Body of pancreas (tissue), 4 donors: ENCODE measurements around the gene NSL1. TPM values are rescaled to one million over a fixed set of nuclear protein-coding genes. Genes with fewer than 3 reads are reported as not detected.
"Not testable (repeated sequence)": the region's sequence is repeated elsewhere in the genome, so short reads cannot be mapped to it uniquely, and the experiment has no call there.

Experiments
- ATAC-seq: fragments of 150-250 bp; one replicate; pipeline ENCODE4 v1.9.1; 2016
- DNase-seq, 4 donors: peaks; one replicate each; pipeline ENCODE4 v3.0.0-alpha.2; 2019
- H3K27ac ChIP-seq, 4 donors: fragments of 200-600 bp; sonication (generic); 1 replicate in 3 of 4; 2 replicates in 1 of 4; pipeline versions ENCODE4 v1.5.1 to v1.6.1; 2016 to 2019; ENCODE audit warnings: mild to moderate bottlenecking in 1 of 4, mixed read lengths in 1 of 4, moderate library complexity in 1 of 4
- H3K27me3 ChIP-seq, 2 donors: fragments of 200-600 bp; sonication (generic); one replicate each; pipeline ENCODE4 v1.6.0; 2016; ENCODE audit warnings: mild to moderate bottlenecking in 1 of 2
- H3K36me3 ChIP-seq, 2 donors: fragments of 200-600 bp; sonication (generic); replicated peaks in 1 of 2; 2 replicates each; pipeline ENCODE4 v1.5.1; 2016; ENCODE audit warnings: low read depth in 2 of 2; ENCODE audit not compliant: insufficient read depth in 1 of 2
- H3K4me1 ChIP-seq: fragments of 200-600 bp; sonication (generic); one replicate; pipeline ENCODE4 v1.6.0; 2016
- H3K4me3 ChIP-seq, 2 donors: fragments of 200-600 bp; sonication (generic); 1 replicate in 1 of 2; 2 replicates in 1 of 2; pipeline ENCODE4 v1.5.1; 2016 to 2019
- H3K9me3 ChIP-seq, 3 donors: fragments of 200-600 bp; sonication (generic); 1 replicate in 2 of 3; 2 replicates in 1 of 3; pipeline ENCODE4 v1.5.1; 2016
- POLR2A ChIP-seq, 3 donors: fragments of 450-650 bp; IDR thresholded peaks; one replicate each; pipeline ENCODE4 v1.6.1; 2016; ENCODE audit warnings: antibody characterized with exemption in 3 of 3, mild to moderate bottlenecking in 2 of 3
- WGBS, 2 donors: methylation state at CpG; one replicate each; pipeline ENCODE4 v1.1.5; 2017; 5-methylcytosine and 5-hydroxymethylcytosine counted together
- intact Hi-C: fragments of 100-400 bp; cut with DNase I; formaldehyde crosslinking; loops from one replicate; pipeline ENCODE4 v1.15.1; 2023
- total RNA-seq, 2 donors: library from RNA; depleted of rRNA; stranded (reverse); fragments of >200 nt; gene quantifications; one replicate each; pipeline ENCODE4 v1.1.0, GENCODE V29; 2016
- TF ChIP-seq, protein P1 (sequence below), 7 experiments: fragments of 450-650 bp in 4 of 7; fragments of 200-600 bp in 3 of 7; sonication (generic) in 3 of 7; IDR thresholded peaks; one replicate each; pipeline ENCODE4 v1.5.1; 2016 to 2019; ENCODE audit warnings: antibody characterized with exemption in 7 of 7

Gene NSL1, protein sequence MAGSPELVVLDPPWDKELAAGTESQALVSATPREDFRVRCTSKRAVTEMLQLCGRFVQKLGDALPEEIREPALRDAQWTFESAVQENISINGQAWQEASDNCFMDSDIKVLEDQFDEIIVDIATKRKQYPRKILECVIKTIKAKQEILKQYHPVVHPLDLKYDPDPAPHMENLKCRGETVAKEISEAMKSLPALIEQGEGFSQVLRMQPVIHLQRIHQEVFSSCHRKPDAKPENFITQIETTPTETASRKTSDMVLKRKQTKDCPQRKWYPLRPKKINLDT
- 10 to 100 TPM; 13.8 to 35.8 TPM for total RNA-seq

DNA sequence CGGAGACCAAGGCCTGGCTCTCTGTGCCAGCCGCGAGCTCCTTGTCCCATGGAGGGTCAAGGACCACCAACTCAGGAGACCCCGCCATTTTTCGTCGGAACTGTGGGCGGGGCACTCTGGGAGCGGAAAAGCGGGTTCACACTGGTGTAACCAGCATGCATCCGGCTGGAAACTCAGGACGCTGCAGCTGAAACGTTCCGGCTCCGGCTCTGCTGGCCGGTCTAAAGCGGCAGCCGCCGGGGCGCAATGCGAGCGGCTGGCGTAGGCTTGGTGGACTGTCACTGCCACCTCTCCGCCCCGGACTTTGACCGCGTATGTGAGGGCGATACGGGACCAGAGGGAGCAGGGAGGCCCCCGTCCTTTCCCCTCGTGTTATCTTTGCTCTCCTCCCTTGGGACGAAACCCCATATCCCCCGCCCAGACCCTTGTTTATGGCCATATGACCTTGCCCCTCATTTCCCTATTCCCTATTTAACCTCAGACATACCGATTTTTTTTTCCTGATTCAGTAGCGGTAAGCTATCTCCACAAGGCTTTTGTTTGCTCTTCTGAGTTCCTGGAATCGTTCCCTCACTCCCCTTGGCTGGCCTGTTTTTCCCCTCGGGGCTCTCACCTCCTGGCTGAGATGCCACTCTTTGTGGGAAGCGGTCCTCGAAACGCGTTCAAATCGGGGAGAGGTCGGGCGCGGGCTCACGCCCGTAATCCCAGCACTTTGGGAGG, at the start of gene NSL1, which contains the start of gene TATDN3:
Gene NSL1, minus strand, starts transcription at position 102 of the 720 bp plus-strand sequence. Its CDS starts 14 bp downstream, at position 88.
Gene TATDN3, plus strand, starts transcription at position 219 of the 720 bp plus-strand sequence. Its CDS starts 28 bp downstream, at position 247.
- Histone ChIP-seq H3K36me3 (peaks cover 0 to 2% of the 10 kb centered on the region in 2 donors), H3K9me3 (no peaks in the 10 kb centered on the region), H3K4me1 (peaks cover 14% of the 10 kb centered on the region), H3K27me3 (no peaks in the 10 kb centered on the region), H3K27ac (peak within 1 kb of the TSS; percentile 72 to 90 (median 87)), H3K4me3 (peak within 1 kb of the TSS; percentile 30 to 83)
- DNase-seq (peak; percentile 89 to 90 (median 90)), ATAC-seq (peak; percentile 96)
- 0% methylated on average over 24 to 46 of the region's 46 CpGs for WGBS, 2 donors
- intact Hi-C loops: no loop called here
- TF ChIP-seq POLR2A (IDR thresholded peaks at IDR 0.05): peak; percentile 69 to 94 (median 91)
- TF ChIP-seq, protein P1, sequence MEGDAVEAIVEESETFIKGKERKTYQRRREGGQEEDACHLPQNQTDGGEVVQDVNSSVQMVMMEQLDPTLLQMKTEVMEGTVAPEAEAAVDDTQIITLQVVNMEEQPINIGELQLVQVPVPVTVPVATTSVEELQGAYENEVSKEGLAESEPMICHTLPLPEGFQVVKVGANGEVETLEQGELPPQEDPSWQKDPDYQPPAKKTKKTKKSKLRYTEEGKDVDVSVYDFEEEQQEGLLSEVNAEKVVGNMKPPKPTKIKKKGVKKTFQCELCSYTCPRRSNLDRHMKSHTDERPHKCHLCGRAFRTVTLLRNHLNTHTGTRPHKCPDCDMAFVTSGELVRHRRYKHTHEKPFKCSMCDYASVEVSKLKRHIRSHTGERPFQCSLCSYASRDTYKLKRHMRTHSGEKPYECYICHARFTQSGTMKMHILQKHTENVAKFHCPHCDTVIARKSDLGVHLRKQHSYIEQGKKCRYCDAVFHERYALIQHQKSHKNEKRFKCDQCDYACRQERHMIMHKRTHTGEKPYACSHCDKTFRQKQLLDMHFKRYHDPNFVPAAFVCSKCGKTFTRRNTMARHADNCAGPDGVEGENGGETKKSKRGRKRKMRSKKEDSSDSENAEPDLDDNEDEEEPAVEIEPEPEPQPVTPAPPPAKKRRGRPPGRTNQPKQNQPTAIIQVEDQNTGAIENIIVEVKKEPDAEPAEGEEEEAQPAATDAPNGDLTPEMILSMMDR (IDR thresholded peaks at IDR 0.05): peak in 3 of 7 experiments; percentile 18 to 23 (median 22)

DNA sequence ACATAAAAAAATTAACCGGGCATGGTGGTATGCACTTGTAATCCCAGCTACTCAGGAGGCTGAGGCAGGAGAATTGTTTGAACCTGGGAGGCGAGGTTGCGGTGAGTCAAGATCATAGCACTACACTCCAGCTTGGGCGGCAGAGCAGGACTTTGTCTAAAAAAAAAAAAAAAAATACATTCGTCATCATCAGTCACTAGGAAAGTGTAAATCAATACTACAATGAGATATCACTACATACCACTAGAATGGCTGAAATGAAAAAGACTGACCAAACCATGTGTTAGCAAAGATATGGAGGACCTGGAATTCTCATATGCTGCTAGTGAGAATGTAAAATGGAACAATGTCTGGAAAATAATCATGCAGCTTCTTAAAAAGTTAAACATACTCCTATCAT, 46.6 kb upstream of the NSL1 start:
- 59 to 79% methylated on average over 5 of the region's 5 CpGs for WGBS, 2 donors
- no peak overlapping the region for H3K4me3 ChIP-seq
- intact Hi-C loops: no loop called here
- no peak overlapping the region for H3K27ac ChIP-seq
- ATAC-seq (no peak), DNase-seq (no peak)
- no peaks in the 10 kb centered on the region for H3K9me3 ChIP-seq
- peaks cover 17% of the 10 kb centered on the region for H3K4me1 ChIP-seq
- TF ChIP-seq, protein P1 (IDR thresholded peaks at IDR 0.05): no peak
- TF ChIP-seq POLR2A (IDR thresholded peaks at IDR 0.05): no peak
- H3K36me3 ChIP-seq: no peaks in the 10 kb centered on the region
- H3K27me3 ChIP-seq: no peaks in the 10 kb centered on the region

DNA sequence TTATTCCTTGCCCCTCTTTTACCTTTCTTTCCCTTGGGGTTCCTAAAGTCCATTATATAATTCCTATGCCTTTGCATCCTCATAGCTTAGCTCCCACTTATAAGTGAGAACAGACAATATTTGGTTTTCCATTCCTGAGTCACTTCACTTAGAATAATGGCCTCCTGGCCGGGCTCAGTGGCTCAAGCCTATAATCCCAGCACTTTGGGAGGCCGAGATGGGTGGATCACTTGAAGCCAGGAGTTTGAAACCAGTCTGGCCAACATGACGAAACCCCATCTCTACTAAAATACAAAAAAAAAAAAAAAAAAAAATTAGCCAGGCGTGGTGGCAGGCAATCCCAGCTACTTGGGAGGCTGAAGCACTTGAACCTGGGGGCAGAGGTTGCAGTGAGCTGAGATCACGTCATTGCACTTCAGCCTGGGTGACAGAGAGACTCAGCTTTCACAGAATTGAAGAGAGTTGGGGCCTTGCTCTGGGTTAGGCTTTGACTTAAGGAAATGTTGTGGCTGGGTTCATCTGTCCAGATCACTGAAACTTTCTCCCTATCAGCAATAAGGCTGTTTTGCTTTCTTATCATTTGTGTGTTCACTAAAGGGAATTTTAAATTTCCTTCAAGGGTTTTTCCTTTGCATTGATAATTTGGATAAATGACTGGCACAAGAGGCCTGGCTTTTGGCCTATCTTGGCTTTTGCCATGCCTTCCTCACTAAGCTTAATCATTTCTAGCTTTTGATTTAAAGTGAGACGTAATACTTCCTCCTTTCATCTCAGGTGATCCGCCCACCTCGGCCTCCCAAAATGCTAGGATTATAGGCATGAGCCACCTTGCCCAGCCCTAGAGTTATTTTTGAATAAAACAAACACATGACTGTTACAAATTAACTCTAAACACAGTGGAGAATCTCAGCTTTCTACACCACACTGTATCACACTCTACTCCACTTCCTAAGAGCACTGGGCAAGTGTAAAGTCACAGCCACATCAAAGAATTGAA, 41.9 kb upstream of the NSL1 start:
- ATAC-seq: peak; percentile 87
- H3K9me3 ChIP-seq, H3K4me3 ChIP-seq, intact Hi-C loops, H3K36me3 ChIP-seq, H3K27me3 ChIP-seq: not testable (repeated sequence)
- peak overlapping the region in 3 of 4 donors; percentile 68 to 78 (median 70) for H3K27ac ChIP-seq
- DNase-seq: peak; percentile 57 to 79 (median 66)
- peaks cover 23% of the 10 kb centered on the region for H3K4me1 ChIP-seq
- WGBS, 2 donors: 37 to 49% methylated on average over 8 of the region's 8 CpGs

DNA sequence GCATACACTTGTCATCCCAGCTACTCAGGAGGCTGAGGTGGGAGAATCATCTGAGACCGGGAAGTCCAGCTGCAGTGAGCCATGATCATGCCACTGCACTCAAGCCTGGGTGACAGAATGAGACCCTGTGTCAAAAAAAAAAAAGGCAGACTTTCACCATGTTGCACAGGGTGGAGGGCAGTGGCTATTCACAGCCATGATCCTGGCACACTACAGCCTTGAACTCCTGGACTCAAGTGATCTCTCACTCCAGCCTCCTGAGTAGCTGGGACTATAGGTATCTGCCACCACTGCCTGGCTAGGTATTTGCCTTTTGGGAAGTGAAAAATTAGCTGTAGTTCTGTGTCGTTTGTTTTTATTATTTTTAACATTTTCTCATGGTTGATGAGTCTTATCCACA, 36.8 kb upstream of the NSL1 start:
- WGBS, 2 donors: 75 to 76% methylated on average over 2 of the region's 2 CpGs
- no peak overlapping the region for H3K27ac ChIP-seq
- no peak overlapping the region for H3K4me3 ChIP-seq
- no peaks in the 10 kb centered on the region for H3K27me3 ChIP-seq
- H3K36me3 ChIP-seq: no peaks in the 10 kb centered on the region
- DNase-seq (no peak), ATAC-seq (no peak)
- intact Hi-C loops: no loop called here
- H3K4me1 ChIP-seq: peaks cover 9% of the 10 kb centered on the region
- H3K9me3 ChIP-seq: peaks cover 0 to 11% (median 0%) of the 10 kb centered on the region in 3 donors
- TF ChIP-seq, protein P1 (IDR thresholded peaks at IDR 0.05): no peak
- no peak for TF ChIP-seq POLR2A (IDR thresholded peaks at IDR 0.05)
